Fibroblast of villous mesenchyme (primary cell): ENCODE measurements around the gene TTLL8. TPM values are rescaled to one million over a fixed set of nuclear protein-coding genes. Genes with fewer than 3 reads are reported as not detected.

Experiments used
- DNase-seq: peaks from one replicate; pipeline ENCODE4 v3.0.0-alpha.2; 2010; ENCODE audit warnings: low read depth
- H3K4me3 ChIP-seq: 2 replicates; pipeline ENCODE4 v1.5.1; 2011; ENCODE audit warnings: low read depth, mild to moderate bottlenecking, low read length
- CTCF ChIP-seq: IDR thresholded peaks from 2 replicates; pipeline ENCODE4 v1.5.1; 2012; ENCODE audit warnings: low read depth, mild to moderate bottlenecking, low read length; ENCODE audit not compliant: insufficient read depth
- total RNA-seq: library from RNA; depleted of rRNA; stranded (reverse); fragments of >200 nt; gene quantifications from 2 replicates; pipeline ENCODE4 v1.2.3, GENCODE V29; 2012

The TTLL8 gene
- not detected in 2 replicates for total RNA-seq

- no peak for DNase-seq
- no peak for TF ChIP-seq CTCF
- peak within 1 kb of the TSS; percentile 2 for H3K4me3 ChIP-seq
These were observed at the start of gene TTLL8 for GRCh38 chr22:50058061-50058905. TSS of gene TTLL8 (minus strand) at chr22:50058298.

- no peak for TF ChIP-seq CTCF
- DNase-seq = no peak
- H3K4me3 ChIP-seq = no peak overlapping the region
These were observed 49.4 kb upstream of the TTLL8 start for GRCh38 chr22:50107529-50107928.

GRCh38 chr22:50105208-50106100 is 47.4 kb upstream of the TTLL8 start:
- TF ChIP-seq CTCF = no peak
- no peak overlapping the region for H3K4me3 ChIP-seq
- DNase-seq = peak; percentile 76

- no peak for DNase-seq
- no peak for TF ChIP-seq CTCF
- H3K4me3 ChIP-seq = no peak overlapping the region
These were observed 46.0 kb upstream of the TTLL8 start for GRCh38 chr22:50104141-50104544.

- no peak overlapping the region for H3K4me3 ChIP-seq
- TF ChIP-seq CTCF = no peak
- no peak for DNase-seq
These were observed 44.8 kb upstream of the TTLL8 start for GRCh38 chr22:50102946-50103345.

GRCh38 chr22:50101870-50102565 is 43.9 kb upstream of the TTLL8 start:
- H3K4me3 ChIP-seq = no peak overlapping the region
- TF ChIP-seq CTCF = no peak

More at GRCh38 chr22:50101870-50102565, 43.9 kb upstream of the TTLL8 start:
- DNase-seq = no peak
